ENCODE measurements around the gene SLC6A17. TPM values are rescaled to one million over a fixed set of nuclear protein-coding genes. Genes with fewer than 3 reads are reported as not detected.

The SLC6A17 gene
- total RNA-seq, 2 donors from 2014 or later = 0.13 TPM; not detected in 1

DNA sequence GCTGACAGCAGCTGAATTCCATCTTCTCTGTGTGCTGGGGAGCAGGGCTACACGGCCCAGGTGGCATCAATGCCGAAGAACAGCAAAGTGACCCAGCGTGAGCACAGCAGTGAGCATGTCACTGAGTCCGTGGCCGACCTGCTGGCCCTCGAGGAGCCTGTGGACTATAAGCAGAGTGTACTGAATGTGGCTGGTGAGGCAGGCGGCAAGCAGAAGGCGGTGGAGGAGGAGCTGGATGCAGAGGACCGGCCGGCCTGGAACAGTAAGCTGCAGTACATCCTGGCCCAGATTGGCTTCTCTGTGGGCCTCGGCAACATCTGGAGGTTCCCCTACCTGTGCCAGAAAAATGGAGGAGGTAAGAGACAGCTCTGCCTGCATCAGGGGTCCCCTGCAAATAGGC, 16.6 kb downstream of the SLC6A17 start:
- intact Hi-C loops (cut with DNase I) = no loop called here
- no peak for DNase-seq
- no peak for ATAC-seq

DNA sequence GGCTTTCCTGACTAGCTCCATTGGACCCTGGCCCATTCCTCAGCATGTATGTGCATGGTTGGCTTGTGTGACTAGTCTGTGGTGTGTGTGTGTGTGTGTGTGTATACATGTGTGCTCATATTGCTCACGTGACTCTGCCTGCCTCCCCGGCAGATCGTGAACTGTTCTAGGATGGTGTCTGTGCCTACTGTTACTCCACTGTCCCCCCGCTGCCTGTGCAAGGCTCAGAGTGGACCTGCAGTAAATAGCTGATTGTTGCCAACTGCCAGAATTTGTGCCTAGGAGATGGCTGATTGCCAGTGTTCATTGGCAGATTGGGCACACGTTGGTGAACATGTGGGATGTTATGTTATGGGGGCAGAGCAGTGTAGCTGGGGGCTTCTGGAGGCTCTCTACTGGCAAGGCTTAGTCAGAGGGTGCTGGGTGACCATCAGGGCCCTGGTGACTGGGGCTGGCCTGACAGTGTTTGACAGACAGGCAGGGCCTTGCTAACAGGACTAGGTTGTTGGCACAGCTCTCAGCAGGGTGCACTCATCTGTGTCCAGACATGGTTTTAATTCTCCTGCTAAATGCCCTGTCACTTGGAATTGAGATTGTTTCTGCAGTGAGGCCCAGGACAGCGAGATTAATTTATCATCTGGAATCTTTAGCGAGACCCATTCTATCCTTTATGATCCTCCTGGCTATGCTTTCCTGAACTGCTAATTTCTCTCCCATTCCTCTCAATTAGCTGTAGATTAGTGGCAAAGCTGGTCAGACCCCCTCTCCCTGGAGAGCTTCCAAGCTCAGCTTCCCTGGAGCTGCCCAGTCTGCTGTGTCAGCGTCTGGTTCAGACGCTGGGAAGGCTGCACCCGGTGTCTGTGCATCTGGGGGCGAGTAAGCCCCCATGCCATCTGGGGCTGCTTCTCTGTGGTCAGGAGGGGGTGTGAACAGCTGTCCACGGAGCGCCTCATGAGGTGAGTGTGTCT, 20.8 kb downstream of the SLC6A17 start:
- intact Hi-C loops (cut with DNase I) = no loop called here
- DNase-seq = no peak
- no peak for ATAC-seq

DNA sequence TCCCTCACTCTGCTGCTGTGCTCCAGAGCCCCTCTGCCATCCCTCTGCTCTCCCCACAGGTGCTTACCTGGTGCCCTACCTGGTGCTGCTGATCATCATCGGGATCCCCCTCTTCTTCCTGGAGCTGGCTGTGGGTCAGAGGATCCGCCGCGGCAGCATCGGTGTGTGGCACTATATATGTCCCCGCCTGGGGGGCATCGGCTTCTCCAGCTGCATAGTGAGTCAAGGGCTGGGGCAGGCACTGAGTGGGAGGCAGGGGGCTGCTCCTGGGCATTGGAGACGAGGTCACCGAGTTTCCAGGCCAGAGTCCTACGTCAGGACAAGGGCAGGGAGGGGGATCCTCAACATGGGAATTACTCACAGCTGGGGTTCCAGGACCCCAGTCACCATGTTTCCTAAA, 21.7 kb downstream of the SLC6A17 start:
- DNase-seq = no peak
- intact Hi-C loops (cut with DNase I) = no loop called here
- ATAC-seq = no peak

DNA sequence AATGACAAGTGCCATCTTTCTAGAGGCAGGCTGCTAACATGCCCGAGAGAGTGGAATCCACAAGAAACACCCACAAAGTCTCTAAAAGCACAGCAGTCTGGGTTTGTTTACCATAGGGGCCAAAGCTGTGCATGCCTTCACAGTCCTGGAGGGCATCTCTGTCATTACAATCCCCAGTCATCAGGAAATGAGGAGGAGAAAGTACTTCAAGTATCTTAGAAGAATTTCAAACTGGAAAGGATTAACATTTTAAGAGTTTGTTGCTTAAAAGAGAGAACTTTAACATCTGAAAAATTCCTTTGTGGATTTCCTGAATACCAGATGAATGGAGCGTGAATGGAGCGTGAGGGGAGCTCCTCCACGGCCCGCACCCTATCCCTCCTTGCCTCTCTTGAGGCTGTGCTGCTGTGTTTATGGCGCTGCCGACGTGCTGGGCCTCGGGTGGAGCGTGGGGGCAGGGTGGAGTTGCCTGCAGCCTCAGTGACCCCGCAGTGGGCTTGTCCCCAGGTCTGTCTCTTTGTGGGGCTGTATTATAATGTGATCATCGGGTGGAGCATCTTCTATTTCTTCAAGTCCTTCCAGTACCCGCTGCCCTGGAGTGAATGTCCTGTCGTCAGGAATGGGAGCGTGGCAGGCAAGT, 23.3 kb downstream of the SLC6A17 start:
- intact Hi-C loops (cut with DNase I) = no loop called here
- no peak for DNase-seq
- ATAC-seq = no peak

DNA sequence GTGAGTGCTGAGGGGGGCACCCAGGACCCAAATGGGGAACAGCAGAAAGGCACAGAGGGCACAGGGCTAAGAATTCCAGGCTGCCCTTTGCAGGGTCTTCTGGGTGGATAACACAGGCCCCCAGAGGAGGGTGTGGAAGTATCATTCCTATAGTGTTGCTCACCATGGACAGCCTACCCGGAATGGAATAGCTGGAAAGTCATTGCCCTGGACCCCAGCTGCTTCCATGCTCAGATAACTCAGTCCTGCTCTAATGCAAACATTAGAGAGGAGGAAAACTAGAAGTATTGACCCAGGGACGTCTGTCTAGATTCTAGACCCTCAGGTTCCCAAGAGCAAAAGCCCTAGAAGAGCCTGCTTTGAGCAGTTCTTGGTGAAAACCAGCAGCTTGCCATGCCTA, 24.7 kb downstream of the SLC6A17 start:
- no peak for ATAC-seq

DNA sequence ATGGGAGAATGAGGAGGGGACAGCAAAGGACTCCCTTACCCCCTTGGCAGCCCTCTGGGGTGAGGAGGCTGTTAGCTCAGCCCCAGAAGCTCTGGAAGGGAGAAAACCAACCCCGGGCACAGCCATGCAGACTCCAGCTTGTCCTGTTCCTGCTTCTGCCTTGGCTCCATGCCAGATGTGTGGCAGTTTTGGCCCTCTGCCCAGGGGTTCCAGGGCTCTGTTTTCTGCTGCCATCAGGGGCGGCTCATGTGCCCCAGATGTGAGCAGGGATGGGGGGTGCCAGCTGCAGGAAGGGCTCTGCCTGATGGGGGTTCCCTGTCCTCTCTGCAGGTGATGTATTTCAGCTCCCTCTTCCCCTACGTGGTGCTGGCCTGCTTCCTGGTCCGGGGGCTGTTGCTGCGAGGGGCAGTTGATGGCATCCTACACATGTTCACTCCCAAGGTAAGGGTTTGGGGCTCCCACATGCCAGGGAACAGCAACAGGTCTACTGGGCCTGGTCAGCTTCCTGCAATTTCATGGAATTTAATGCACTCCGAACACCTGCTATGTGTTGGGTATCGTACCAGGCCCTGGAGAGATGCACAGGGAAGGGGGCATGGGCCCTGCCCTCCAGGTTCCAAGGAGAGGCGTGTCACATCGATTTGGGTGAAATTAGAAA, 26.1 kb downstream of the SLC6A17 start:
- DNase-seq (peak; percentile 48), ATAC-seq (peak; percentile 27 to 59)
- intact Hi-C loops (cut with DNase I) = no loop called here

More for the DNA sequence above, 24.7 kb downstream of the SLC6A17 start:
- no peak for DNase-seq
- intact Hi-C loops (cut with DNase I) = no loop called here

DNA sequence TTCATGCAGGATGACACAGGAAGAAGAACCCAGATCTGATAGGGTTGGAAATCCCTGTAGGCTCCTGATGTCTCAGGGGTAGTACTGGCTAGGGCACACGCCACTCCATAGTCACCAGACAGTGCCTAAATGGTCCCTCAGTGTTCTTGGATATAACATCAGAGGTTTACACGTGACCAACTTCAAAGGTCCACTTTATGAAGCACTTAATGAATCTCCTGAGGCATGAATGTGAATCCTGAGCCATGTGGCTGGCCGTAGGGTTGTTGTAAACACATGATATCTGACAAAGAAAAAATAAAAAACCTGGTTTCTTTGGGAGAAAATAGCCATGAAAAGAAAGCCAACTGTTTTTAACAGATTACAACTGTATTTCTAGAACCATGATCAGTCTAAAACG, 27.5 kb downstream of the SLC6A17 start:
- intact Hi-C loops (cut with DNase I) = no loop called here
- DNase-seq = no peak
- no peak for ATAC-seq

DNA sequence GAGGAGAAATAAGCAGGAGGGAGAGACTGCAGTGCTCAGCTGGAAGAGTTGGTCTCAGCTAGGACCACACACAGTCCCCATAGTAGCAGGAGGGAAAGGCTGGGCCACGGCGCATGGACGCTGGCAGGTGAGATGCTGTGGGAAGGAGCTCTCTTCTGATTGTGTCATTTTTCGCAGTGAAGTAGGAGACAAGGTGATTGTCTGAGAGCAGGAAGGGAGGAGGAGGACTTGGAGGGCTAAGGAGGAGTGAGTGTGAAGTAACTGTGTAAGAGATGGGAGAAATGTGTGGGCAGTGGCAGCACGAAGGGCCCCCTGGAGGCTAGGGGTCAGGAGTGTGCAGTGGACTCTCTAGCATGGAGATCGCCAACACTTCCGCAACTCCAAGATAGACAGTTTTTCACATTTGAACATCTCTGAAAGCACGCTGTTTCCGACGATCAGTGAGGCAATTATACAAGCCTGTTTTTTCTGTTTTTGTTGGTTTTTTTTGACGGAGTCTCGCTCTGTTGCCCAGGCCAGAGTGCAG, 33.4 kb downstream of the SLC6A17 start:
- no peak for ATAC-seq
- no peak for DNase-seq
- intact Hi-C loops (cut with DNase I) = no loop called here

DNA sequence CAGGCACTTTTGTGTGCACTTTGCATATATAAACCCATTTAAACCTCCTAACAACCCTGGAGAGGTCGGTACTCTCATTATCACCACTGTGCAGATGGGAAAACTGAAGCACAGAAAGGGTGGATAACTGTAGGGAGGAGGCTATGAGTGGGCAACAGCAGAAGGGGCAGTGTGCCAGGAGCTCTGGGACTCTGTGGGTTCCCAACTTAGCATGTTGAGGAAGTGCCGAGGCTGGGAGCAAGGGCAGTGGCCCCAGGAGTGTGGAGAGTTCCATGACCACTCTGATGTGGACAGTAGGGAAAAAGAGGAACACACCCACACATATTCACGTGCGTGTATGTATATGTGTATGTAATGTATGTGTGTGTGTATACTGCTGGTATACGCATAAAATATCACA, 34.2 kb downstream of the SLC6A17 start:
- intact Hi-C loops (cut with DNase I) = no loop called here
- ATAC-seq (no peak), DNase-seq (no peak)

DNA sequence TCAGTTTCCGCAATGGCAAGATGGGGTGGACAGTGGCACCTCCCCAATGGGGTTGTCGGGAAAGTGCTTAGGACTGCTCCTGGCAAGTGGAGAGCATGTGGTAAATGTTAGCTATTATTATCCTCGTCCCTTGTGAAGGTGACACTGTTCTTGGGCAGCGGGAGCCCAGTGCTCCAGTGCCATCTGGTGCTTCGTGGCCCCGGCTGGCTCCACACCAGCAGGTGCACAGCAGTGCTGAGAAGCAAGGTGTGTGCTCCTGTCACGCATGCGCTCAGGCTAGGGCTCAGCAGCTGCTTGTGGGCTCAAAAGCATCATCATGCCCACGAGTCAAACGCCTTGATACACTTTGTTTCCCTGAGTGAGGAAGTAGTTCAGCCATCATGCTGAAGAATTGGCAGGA, 34.9 kb downstream of the SLC6A17 start:
- DNase-seq = no peak
- intact Hi-C loops (cut with DNase I) = no loop called here
- ATAC-seq = peak; percentile 12 to 38

DNA sequence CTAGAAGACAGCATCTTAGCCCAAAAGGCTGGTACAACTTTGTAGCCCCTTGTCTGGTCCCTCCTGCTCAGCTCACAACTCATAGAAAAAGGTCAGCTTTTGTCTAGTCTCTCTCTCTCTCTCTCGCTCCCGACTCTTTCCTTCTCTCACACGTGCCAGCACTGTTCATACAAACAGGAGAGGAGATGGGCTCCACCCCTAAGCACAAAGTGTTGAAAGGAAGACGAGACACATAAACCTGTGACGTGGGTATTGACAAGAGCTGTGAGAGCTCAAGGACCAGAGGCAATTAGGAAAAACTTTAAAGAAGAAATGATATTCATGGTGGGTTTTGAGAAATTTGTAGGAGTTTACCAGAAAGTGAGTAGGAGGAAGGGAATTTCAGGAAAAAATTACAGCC, 36.3 kb downstream of the SLC6A17 start:
- intact Hi-C loops (cut with DNase I) = no loop called here
- DNase-seq = no peak
- ATAC-seq = peak in 1 of 2 donors; percentile 34

DNA sequence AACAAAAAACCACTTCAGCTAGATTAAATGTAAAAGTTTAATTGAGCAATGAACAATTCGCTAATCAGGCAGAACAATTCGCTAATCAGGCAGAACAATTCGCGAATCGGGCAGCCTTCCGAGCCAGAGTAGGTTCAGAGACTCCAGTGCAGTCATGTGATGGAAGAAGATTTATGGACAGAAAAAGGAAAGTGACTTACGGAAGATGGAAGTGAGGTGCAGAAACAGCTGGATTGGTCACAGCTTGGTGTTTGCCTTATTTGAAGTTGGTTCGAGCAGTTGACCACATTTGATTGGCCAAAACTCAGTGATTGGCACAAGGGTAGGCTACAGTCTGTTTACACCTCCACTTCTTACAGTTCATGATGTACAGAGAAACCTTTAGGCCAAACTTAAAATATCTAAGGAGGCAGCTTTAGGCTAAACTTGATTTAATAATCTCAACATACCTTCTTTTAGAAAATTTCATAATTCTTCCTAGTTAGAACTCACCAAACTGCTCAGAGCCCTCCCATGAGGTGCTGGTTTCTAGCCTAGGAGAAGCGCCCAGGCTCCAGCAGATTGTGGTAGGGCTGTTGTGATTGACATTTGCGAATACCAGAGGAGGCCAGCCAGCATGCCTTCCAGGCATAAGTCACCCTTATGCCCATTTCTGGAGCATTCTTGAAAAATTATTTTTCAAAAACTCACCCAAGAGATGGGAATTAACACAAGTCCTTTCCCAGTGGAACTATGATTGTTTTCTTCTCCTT, 37.0 kb downstream of the SLC6A17 start:
- DNase-seq (no peak), ATAC-seq (peak; percentile 78 to 84)
- intact Hi-C loops (cut with DNase I) = no loop called here

DNA sequence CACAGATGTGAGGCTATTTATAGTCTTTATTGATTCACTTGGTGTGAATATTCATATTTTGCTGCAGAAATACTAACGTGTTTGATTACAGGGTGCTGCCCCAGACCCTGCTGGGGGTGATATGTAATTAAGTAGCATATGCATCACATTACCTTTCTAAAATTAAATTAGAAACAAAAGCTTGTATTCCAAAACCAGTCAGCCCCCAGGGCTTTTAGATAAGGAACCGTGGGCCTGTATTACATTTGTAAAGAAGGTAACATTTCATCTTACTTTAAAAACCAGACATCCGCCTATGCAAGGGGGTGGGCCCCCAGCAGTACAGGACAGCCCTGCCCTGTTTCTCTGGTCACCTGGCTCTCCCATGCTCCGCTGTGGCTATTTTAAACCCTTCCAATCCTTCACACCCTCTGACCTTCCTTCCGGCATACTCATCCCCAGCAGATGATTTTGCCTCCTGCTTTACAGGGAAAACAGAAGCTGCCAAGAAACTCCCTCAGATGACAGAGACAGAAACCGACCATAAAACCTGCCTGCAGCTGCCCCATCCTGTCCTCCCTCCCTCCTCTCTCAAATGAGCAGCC, 37.8 kb downstream of the SLC6A17 start:
- DNase-seq = no peak
- intact Hi-C loops (cut with DNase I) = no loop called here
- ATAC-seq = peak; percentile 76 to 85

DNA sequence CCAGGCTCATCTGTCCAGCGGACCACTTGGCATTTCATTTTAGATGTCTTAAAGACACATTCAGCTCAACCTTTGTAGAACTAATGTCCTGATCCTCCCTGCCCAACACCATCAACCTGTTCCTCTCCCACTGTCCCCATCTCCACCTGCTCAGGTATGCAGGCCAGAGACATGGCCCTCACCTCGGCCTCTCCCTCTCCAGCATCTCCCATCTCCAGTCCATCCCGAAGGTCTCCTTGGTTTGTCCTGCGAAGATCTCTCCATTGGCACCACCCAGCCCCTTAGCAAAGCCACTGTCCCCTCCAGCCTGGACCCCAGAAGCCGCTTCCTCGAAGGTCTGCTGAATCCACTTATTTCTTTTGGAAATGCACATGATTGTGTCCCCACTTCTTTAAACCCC, 38.9 kb downstream of the SLC6A17 start:
- DNase-seq (no peak), ATAC-seq (no peak)
- intact Hi-C loops (cut with DNase I) = no loop called here

DNA sequence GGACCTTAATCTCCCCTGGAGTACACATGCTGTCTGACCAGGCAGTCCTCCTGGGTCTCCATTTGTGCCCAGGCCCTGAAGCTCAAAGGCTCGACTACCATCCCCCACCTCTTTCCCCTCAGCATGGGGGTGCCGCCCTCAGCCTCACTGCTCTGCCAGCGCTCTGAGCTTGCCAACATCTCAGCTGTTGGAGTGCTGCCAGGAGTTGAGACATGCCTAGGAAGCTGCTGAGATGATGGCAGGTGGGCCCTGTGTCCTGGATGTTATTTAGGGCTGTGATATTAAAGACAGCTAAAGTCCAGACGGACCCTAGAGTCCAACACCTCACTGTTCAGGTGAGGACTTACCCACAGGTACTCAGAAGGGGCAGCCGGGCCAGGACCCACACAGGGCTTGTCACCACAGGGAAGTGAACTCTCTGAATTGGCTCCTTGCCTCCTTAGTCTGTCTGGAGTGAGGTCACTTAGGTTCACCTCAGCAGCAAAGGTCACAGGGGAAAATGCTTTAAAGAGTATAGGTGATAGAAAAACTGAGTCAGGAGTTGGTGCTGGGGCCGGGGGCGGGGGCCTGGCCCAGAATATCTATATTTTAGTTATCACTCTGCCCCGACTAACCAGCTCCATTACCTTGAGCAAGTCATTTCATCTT, 40.1 kb downstream of the SLC6A17 start:
- intact Hi-C loops (cut with DNase I) = no loop called here
- ATAC-seq (peak; percentile 18 to 44), DNase-seq (peak; percentile 46)

DNA sequence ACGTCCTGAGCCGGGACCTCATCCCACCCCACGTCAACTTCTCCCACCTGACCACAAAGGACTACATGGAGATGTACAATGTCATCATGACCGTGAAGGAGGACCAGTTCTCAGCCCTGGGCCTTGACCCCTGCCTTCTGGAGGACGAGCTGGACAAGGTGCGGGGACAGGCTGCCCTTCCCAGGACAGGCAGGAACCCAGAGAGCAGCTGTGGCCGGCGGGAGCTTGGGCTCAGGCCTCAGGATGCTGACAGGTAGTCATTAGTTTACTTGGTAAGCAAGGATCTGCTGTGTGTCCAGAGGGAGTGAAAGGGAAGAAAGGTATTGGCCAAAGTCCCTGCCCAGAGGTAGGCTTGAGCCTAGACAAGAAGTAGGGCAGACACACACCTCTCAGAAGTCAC, 42.2 kb downstream of the SLC6A17 start:
- intact Hi-C loops (cut with DNase I) = no loop called here
- ATAC-seq = no peak
- DNase-seq = no peak

DNA sequence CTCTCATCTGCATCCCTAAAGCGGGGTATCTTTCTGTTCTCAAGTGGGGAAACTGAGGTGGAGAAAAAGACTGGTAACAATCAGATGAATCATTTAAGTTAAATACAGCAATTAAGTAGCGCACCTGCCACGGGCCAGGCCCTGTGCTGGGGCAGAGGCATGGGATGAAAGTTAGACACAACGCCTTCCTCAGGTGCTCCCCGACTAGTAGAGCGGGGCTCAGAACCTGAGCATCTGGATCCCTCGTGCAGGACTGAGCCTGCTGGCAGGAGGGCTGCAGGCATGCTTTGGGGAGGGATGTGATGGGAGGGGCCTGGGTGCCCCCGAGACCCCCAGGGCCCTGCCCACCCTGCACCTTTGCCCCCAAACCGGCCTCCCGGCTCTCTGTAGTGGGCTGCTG, 44.9 kb downstream of the SLC6A17 start:
- ATAC-seq (no peak), DNase-seq (no peak)
- intact Hi-C loops (cut with DNase I) = no loop called here
